CD14-positive monocyte (primary cell): ENCODE data around the gene USP49. TPM values are rescaled to one million over a fixed set of nuclear protein-coding genes. Genes with fewer than 3 reads are reported as not detected.
A peak's percentile ranks its signal among the peaks of the same experiment; 100 is the strongest.

ENCODE experiments used
- DNase-seq, 3 donors: peaks; one replicate each; pipeline ENCODE4 v3.0.0-alpha.2; 2011 to 2022
- H2AFZ ChIP-seq: 2 replicates; pipeline ENCODE4 v1.6.0; 2012; ENCODE audit warnings: mild to moderate bottlenecking, low read depth, low read length, inconsistent platforms; ENCODE audit not compliant: insufficient read depth, poor library complexity, severe bottlenecking
- H3K27ac ChIP-seq, 2 donors: 1 replicate in 1 of 2; 2 replicates in 1 of 2; pipeline ENCODE4 v1.5.1; 2012 to 2013; ENCODE audit warnings: low read length in 2 of 2, control low read depth in 1 of 2, inconsistent platforms in 1 of 2, low read depth in 1 of 2, mild to moderate bottlenecking in 1 of 2
- H3K27me3 ChIP-seq, 2 donors: one replicate each; pipeline versions ENCODE4 v1.6.0 to v1.6.1; 2011 to 2013; ENCODE audit warnings: low read length in 2 of 2; ENCODE audit not compliant: control insufficient read depth in 2 of 2, insufficient read depth in 2 of 2
- H3K36me3 ChIP-seq, 2 donors: replicated peaks in 1 of 2; 1 replicate in 1 of 2; 2 replicates in 1 of 2; pipeline versions ENCODE4 v1.5.1 to v1.6.1; 2012 to 2013; ENCODE audit warnings: low read length in 2 of 2, control low read depth in 1 of 2, inconsistent platforms in 1 of 2, mild to moderate bottlenecking in 1 of 2; ENCODE audit not compliant: insufficient read depth in 2 of 2, control insufficient read depth in 1 of 2
- H3K4me1 ChIP-seq, 2 donors: 1 replicate in 1 of 2; 2 replicates in 1 of 2; pipeline versions ENCODE4 v1.5.1 to v1.6.1; 2012 to 2013; ENCODE audit warnings: low read length in 2 of 2, control low read depth in 1 of 2, inconsistent platforms in 1 of 2, mild to moderate bottlenecking in 1 of 2, moderate library complexity in 1 of 2; ENCODE audit not compliant: insufficient read depth in 2 of 2, control insufficient read depth in 1 of 2
- H3K4me2 ChIP-seq: replicated peaks from 2 replicates; pipeline ENCODE3; 2012; ENCODE audit warnings: low read length, moderate library complexity, mild to moderate bottlenecking; ENCODE audit not compliant: poor library complexity, severe bottlenecking; ENCODE audit errors: extremely low read depth
- H3K4me3 ChIP-seq, 3 experiments: fragments of 200-600 bp in 1 of 3; sonication (generic) in 1 of 3; replicated peaks in 1 of 3; 1 replicate in 2 of 3; 2 replicates in 1 of 3; pipeline ENCODE4 v1.5.1; 2011 to 2013; ENCODE audit warnings: low read length in 3 of 3, mild to moderate bottlenecking in 3 of 3, control low read depth in 2 of 3, low read depth in 2 of 3, inconsistent platforms in 1 of 3, moderate library complexity in 1 of 3
- H3K79me2 ChIP-seq: 2 replicates; pipeline ENCODE4 v1.6.0; 2012; ENCODE audit warnings: mild to moderate bottlenecking, control low read depth, inconsistent platforms, low read length, moderate library complexity; ENCODE audit not compliant: insufficient read depth
- H3K9ac ChIP-seq: 2 replicates; pipeline ENCODE4 v1.6.0; 2017; ENCODE audit warnings: low read length, mild to moderate bottlenecking; ENCODE audit not compliant: insufficient read depth, poor library complexity, severe bottlenecking
- H3K9me3 ChIP-seq, 2 donors: replicated peaks in 1 of 2; 1 replicate in 1 of 2; 2 replicates in 1 of 2; pipeline versions ENCODE4 v1.5.1 to v1.6.1; 2012 to 2013; ENCODE audit warnings: low read length in 2 of 2, control low read depth in 1 of 2; ENCODE audit not compliant: control insufficient read depth in 1 of 2, insufficient read depth in 1 of 2
- H4K20me1 ChIP-seq: 2 replicates; pipeline ENCODE4 v1.6.0; 2012; ENCODE audit warnings: mild to moderate bottlenecking, low read length, control low read depth, moderate library complexity; ENCODE audit not compliant: insufficient read depth
- H3K27ac Mint-ChIP-seq, 7 donors: one replicate each; pipeline ENCODE4 v1.8.0; 2020; ENCODE audit warnings: mild to moderate bottlenecking in 7 of 7, mixed read lengths in 7 of 7, moderate library complexity in 6 of 7, inconsistent platforms in 2 of 7
- H3K27me3 Mint-ChIP-seq, 3 donors: one replicate each; pipeline ENCODE4 v1.8.0; 2021 to 2022; ENCODE audit warnings: low read depth in 3 of 3, mild to moderate bottlenecking in 3 of 3, mixed read lengths in 3 of 3, moderate library complexity in 3 of 3, inconsistent platforms in 1 of 3
- H3K36me3 Mint-ChIP-seq, 2 donors: one replicate each; pipeline ENCODE4 v1.8.0; 2020; ENCODE audit warnings: mixed read lengths in 2 of 2, inconsistent platforms in 1 of 2, mild to moderate bottlenecking in 1 of 2
- H3K4me1 Mint-ChIP-seq: one replicate; pipeline ENCODE4 v1.8.0; 2020; ENCODE audit warnings: mild to moderate bottlenecking, mixed read lengths
- H3K4me3 Mint-ChIP-seq, 2 donors: one replicate each; pipeline ENCODE4 v1.8.0; 2020; ENCODE audit warnings: mild to moderate bottlenecking in 2 of 2, mixed read lengths in 2 of 2, moderate library complexity in 1 of 2
- H3K9me3 Mint-ChIP-seq, 7 donors: one replicate each; pipeline ENCODE4 v1.8.0; 2020 to 2022; ENCODE audit warnings: mixed read lengths in 7 of 7, mild to moderate bottlenecking in 6 of 7, moderate library complexity in 6 of 7, inconsistent platforms in 2 of 7
- CTCF ChIP-seq: fragments of 200-600 bp; IDR thresholded peaks from one replicate; pipeline ENCODE4 v1.8.0; 2022; ENCODE audit warnings: antibody characterized with exemption, mild to moderate bottlenecking
- WGBS: methylation state at CpG from one replicate; pipeline ENCODE4 v1.1.5; 2013; ENCODE audit warnings: missing lambda C conversion rate; ENCODE audit not compliant: insufficient coverage; 5-methylcytosine and 5-hydroxymethylcytosine counted together
- intact Hi-C, 2 donors: fragments of 100-400 bp; cut with micrococcal nuclease; formaldehyde crosslinking; loops; one replicate each; pipeline versions ENCODE4 v1.15.0 to v1.15.1; 2023
- polyA plus RNA-seq, 3 donors: library from polyadenylated mRNA; depleted of rRNA in 1 of 3; unstranded in 2 of 3; stranded (reverse) in 1 of 3; fragments of 300-500 nt in 2 of 3; fragments of >200 nt in 1 of 3; fragmentation: Illumina TruSeq in 2 of 3; gene quantifications; 1 replicate in 2 of 3; 2 replicates in 1 of 3; pipeline ENCODE4 v1.2.3, GENCODE V29; 2012 to 2021

Gene USP49
- polyA plus RNA-seq, 3 donors = 0.08 to 4.8 (median 0.37) TPM

- Mint-ChIP-seq H3K4me3 (peak overlapping the region; percentile 84 to 92), H3K4me1 (peaks cover 48% of the 10 kb centered on the region)
- peak overlapping the region; percentile 56 for H2AFZ ChIP-seq
Observed at GRCh38 chr6:41778895-41779294, 116.3 kb downstream of the USP49 start.

More at GRCh38 chr6:41778895-41779294, 116.3 kb downstream of the USP49 start:
- TF ChIP-seq CTCF = no peak
- no peaks in the 10 kb centered on the region for H4K20me1 ChIP-seq
- no peaks in the 10 kb centered on the region for H3K9me3 Mint-ChIP-seq
- H3K36me3 ChIP-seq = peaks cover 13 to 18% of the 10 kb centered on the region in 2 donors
- peak overlapping the region in 1 of 2 donors; percentile 57 for H3K27ac ChIP-seq
- no peak overlapping the region for H3K9ac ChIP-seq
- H3K36me3 Mint-ChIP-seq = peaks cover 20 to 27% of the 10 kb centered on the region in 2 donors
- peaks cover 3 to 13% (median 4%) of the 10 kb centered on the region in 3 donors for H3K27me3 Mint-ChIP-seq
- peaks cover 7% of the 10 kb centered on the region for H3K79me2 ChIP-seq
- peaks cover 0 to 3% of the 10 kb centered on the region in 2 donors for H3K27me3 ChIP-seq
- intact Hi-C loops = loop anchor here (5.0 to 10.0 kb wide), 3 partner anchors 72 to 174 kb away; no protein-coding TSS in a partner anchor
- H3K27ac Mint-ChIP-seq = peak overlapping the region in 5 of 7 donors; percentile 51 to 91 (median 87)
- DNase-seq = no peak
- peak overlapping the region in 1 of 3 experiments; percentile 84 for H3K4me3 ChIP-seq
- no CpG with 5 or more reads among the region's 6 CpGs for WGBS
- peak overlapping the region; percentile 93 for H3K4me2 ChIP-seq
- no peaks in the 10 kb centered on the region for H3K9me3 ChIP-seq
- peaks cover 46 to 63% of the 10 kb centered on the region in 2 donors for H3K4me1 ChIP-seq
